Cardiac septum (tissue), 1 donor: ENCODE measurements around the gene TMEM214. TPM values are rescaled to one million over a fixed set of nuclear protein-coding genes. Genes with fewer than 3 reads are reported as not detected.
"Not testable (repeated sequence)": the region's sequence is repeated elsewhere in the genome, so short reads cannot be mapped to it uniquely, and the experiment has no call there.

Experiments used
- DNase-seq: peaks from one replicate; pipeline ENCODE4 v3.0.0-alpha.2; 2020; ENCODE audit warnings: low spot score
- intact Hi-C: fragments of 100-400 bp; cut with DNase I; formaldehyde crosslinking; loops from one replicate; pipeline ENCODE4 v1.14.0; 2022
- total RNA-seq: library from RNA; stranded (reverse); fragmentation: NEBNext Ultra II Directional; extraction: Animal tissue kit (Norgen Biotek cat#: 25700); gene quantifications from one replicate; pipeline ENCODE4 v1.2.1, GENCODE V29; 2021
- donor health status: DM: no; HTN: no; CAD: no.

Gene TMEM214
- total RNA-seq, 1 donor from 2014 or later: 40.3 TPM

DNA sequence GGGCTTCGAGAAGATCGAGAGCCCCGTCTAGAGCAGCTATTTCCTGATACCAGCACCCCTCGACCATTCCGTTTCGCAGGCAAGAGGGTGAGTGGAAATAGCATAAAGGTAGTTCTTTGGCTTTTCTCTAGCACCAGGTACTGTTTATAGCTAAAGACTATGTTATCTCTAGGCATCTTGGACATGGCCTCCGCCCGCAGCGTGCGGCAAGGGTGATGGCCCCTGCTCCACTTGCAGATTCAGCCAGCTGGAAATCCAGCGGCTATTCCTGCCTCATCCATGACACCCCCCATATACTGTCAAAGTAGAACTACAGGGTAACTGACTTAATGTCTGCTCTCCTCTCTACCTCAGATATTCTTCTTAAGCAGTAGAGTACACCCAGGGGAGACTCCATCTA is 22.0 kb downstream of the TMEM214 start:
- DNase-seq: no peak
- intact Hi-C loops: no loop called here

DNA sequence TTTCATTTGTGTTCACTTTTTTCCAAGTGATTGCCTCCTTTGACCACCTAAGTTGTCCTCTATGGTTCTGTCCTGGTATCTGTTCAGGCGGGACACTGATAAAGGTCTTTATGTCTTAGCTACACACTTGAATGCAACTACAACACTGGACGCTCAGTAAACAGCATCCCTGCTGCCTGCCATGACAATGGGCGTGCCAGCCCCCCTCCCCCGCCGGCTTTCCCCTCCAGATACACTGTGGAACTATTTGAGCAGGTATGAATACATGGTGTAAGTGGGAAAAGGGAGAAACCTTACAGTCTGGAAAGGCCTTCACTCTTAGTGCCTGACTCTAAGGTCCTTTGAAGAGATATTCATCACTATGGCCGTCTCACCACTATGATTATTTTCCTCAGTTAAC is 24.4 kb downstream of the TMEM214 start:
- DNase-seq: no peak
- intact Hi-C loops: no loop called here

DNA sequence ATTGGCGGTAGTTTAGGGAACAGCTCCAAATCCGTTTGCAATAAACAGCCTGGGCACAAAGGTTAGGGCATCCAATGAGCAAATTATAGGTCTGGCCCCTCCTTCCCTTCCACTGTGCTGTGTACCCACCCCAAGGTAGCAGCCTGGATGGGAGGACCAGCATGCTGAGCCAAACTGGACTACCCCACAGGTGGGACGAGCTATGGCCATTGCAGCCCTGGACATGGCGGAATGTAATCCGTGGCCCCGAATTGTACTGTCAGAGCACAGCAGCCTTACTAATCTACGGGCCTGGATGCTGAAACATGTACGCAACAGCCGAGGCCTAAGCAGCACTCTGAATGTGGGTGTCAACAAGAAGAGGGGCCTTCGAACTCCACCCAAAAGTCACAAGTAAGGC is 25.4 kb downstream of the TMEM214 start:
- no peak for DNase-seq
- intact Hi-C loops: no loop called here

DNA sequence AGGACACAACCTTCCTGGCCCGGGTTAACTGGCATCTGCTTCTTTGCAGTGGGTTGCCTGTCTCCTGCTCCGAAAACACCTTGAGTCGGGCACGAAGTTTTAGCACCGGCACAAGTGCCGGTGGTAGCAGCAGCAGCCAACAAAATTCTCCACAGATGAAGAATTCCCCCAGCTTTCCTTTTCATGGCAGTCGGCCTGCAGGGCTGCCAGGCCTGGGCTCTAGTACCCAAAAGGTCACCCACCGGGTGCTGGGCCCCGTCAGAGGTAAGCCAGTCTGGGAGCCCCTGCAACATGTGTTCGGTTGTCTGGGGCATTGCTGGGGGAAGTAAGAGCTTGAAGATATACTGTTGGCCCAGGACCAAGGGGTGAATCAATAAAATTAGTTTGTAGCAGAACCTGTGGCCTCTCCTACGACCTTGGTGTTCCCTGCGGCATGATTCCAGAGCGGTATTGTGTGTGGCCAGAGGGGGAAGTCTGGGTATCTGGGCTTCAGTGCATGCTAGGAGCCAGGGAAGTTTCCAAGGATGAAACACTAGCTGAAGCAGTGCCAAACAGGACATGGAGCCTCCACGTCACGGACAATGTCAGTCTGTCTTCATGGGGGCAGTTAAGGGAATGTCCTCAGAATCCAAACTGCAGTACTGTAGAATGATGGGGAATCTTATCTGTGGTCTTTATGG is 26.5 kb downstream of the TMEM214 start:
- no peak for DNase-seq
- intact Hi-C loops: no loop called here

DNA sequence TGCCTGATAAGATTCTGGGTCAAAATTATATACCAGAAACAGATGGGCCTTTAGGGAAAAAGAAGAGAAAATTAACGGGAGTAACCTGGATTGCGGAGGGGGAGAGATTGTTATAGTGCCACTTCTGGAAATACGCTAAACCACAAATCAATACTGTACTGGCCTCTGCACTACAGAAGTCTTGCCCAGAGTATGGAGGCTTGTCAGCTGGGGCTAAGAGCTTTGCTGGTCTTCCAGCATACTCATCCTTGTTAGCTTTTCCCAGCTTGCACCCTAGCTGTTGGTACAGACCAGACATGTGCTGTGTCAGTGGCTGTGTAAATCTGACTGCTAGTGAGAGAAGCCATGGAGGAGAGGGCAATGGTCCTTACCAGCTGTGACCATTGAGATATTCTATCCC is 27.6 kb downstream of the TMEM214 start:
- intact Hi-C loops: no loop called here
- no peak for DNase-seq

DNA sequence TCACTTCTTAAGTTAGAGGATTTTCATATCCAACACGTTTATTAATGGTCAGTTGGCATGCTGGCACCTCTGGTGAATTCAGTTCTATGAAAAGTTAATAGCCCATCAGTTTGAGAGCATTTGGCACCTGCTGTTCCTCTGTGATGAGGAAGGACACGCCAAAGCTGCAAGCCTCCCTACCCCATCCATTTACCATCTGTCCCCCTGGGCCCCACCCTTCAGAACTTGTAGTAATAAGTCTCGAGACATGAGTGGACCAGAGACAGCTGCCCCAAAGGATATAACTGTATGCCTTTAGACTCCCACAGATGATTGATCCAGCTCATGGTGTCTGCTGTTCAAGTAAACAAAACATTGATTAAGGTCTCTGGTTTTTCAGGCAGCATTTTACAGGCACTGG is 32.4 kb downstream of the TMEM214 start:
- intact Hi-C loops: no loop called here
- DNase-seq: no peak

DNA sequence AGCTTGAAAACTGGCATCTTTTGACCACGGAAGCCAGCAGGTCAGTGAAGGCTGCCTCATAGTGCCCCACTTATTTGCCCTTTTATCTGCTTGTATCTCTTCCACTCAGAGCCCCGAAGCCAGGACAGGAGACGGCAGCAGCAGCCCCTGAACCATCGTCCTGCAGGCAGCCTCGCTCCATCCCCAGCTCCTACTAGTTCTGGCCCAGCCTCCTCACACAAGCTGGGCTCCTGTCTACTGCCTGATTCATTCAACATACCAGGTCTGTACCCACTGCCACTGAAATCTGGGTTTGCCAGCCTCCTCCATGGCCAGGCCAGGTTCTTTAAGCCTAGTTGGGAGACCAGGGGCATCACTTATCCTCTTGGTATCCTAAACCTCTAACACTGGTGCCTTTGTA is 34.6 kb downstream of the TMEM214 start:
- intact Hi-C loops: no loop called here
- DNase-seq: no peak

DNA sequence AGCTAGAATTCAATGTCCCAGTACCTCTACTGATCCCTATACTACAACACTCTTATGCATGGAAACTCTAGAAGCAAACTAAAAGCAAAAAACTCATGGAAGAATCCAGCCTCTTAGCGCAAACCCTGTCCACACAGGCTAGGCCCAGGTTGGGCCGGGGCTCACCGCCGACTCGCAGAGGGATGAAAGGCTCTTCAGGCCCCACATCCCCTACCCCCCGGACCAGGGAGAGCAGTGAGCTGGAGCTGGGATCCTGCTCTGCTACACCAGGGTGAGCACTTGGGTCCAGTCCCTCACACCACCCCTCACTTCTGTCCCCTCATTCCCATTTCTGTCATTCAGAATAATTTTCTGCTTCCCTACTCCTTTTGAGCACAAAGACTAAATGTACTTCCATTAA is 36.7 kb downstream of the TMEM214 start:
- no peak for DNase-seq
- intact Hi-C loops: no loop called here

DNA sequence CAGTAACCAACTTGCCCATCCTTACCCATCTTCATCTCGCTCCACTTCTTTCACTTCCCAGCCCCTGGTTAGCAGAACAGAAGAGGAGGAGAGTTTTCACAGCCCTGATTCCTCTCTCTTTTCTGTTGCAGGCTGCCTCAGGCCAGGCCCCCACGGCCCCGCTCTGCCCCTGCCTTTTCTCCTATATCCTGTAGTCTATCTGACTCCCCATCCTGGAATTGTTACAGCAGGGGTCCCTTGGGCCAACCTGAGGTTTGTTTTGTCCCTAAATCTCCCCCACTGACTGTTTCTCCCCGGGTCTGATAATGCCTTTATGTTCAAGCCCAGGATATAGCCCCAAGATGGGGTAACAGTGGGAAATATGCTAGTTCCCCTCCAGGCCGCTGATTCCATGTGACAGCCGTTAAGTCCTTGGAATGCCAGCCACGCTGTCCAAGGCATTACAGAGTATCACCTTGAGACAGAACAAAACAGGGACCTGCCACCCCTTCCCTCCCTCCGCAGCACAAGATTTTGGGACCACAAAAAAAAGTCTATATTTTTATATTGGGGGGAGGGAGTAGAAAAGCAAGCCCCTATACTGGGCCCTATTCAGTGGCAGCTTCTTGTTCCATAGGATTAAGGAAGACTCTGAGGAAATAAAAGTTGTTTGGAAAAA is 37.3 kb downstream of the TMEM214 start:
- intact Hi-C loops: loop anchor here (5.0 kb wide), 1 partner anchor 38 kb away; the partner anchor contains the start of gene TMEM214
- no peak for DNase-seq

DNA sequence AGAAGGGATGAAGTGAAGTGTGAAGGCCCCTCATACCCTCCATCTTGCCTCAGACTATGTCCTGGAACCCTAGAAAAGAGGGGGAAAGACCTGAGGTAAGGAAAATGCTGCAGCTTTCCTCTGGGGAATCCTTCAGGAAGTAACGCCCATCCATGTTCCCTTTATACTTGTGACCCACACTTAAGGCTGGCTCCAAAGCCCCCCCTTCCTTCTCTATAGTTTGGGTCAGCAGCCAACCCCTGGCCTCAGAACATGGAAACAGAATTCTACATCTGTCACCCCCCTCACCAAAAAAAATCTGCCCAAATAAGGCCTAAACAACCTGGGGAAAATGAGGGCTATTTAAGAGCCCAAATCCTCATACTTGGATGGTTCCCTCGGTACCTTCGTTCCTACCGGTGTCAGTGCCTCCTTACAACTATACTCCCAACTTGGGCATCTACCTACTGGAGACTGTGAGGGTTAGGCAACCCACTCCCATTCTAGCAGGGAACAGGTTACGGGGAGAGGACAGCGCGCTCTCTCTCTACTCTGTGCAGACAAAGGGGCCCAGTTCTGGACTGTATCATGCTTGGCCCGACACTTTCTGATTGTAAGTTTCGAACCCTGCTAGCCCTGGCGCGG is 38.0 kb downstream of the TMEM214 start:
- no peak for DNase-seq
- intact Hi-C loops: loop anchor here (1.0 to 5.0 kb wide), 2 partner anchors 11 to 38 kb away; partner anchors contain the start of gene TMEM214

DNA sequence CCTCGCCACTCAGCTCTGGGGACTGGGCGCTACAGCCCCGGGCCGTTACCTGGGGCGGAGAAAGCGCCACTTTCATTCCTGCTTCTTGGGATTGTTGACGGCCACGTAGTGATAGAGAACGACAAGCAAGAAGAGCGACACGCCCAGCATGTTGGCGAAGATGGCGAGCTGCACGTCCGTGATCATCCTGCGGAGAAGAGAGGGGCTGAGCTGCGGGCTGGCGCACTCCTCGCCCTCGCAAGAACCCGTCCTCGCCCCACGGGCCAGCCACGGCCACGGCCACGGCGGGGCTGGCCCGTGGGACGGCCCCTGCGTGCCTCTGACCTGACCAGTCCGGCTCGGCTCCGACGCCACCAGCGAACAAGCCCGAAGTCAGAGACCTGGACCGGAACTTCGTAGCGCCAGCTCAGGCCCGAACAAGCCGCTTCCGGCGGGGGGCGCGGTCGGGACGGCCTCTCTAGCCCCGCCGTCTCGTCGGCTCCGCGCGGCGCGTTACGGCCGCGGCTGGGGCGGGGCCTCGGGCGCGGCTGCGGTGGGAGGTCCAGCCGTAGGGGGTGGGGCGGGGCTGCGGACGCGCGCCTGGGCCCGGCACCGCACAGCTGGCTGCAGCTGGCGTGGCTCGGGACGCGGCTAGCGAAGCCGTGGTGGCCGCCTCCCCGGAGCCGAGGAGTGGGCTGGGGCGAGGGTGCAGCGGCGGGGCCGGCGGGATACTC is 38.7 kb downstream of the TMEM214 start, which contains the start of gene OST4:
TSS of gene OST4 (minus strand) at position 378 of the 713 bp plus-strand sequence.
- DNase-seq: peak; percentile 98
- intact Hi-C loops: loop anchor here (1.0 to 5.0 kb wide), 2 partner anchors 10 to 39 kb away; partner anchors contain the start of gene TMEM214

DNA sequence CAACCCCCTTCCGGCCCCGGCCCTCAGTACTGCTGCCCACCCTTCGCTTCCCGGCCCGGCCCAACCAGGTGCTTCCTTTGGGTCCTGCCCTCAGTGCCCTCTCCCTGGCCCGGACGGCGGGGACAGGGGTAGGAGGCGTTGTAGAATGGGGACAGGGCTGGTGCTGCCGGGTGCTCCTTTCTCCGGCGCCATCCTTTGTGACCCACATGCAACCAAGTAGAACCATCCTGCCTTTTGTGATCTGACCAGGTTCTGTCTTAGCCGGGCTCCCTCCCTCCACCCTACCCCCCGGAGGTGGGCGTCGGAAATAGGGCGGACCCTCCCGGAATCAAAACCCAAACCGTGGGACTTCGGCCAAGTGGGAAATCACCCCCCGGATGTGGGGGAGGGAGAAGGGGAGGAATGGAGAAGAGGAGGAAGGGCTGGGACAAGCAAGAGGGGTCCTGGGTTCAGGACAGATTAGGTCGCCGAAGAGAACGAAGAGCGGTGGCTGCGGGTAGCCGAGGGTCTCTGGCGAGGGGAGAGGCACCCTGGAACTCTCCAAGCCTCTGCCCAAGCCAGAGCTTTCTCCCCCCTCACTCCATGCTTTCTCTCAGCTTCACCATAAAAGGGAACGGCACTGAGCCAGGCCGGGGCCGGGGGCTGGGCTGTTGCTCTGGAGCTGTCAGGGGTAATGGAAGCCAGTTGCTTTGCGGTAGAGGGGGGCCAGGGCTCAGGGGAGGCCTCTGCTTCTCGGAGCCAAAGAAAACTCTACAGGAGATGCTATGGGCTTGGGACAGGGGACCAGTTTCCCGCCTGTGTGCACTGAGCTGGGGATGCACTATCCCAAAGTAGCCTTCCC is 39.4 kb downstream of the TMEM214 start:
- DNase-seq: no peak
- intact Hi-C loops: loop anchor here (1.0 to 5.0 kb wide), 3 partner anchors 9 to 40 kb away; partner anchors contain the start of genes AGBL5 and TMEM214

DNA sequence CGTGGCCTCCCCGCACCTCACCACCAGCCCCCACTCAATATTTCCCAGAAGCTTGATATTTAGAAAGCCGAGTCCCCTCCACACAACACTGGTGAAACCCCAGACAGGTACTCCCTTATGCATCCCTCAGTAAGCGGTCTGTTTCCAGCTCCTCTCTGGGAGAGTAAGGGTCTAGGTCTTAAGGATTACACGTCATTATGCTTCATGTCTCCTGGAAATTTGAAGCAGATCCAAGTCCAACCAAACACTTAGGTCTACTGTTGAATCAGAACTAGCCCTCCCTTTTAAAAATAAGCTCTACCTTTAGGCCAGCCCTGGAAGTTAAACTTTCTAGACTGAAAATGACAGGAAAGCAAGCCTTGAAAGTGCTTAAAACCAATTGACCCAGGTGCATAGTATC is 40.2 kb downstream of the TMEM214 start:
- DNase-seq: no peak
- intact Hi-C loops: loop anchor here (2.0 to 5.0 kb wide), 2 partner anchors 22 to 41 kb away; partner anchors contain the start of genes AGBL5 and TMEM214

DNA sequence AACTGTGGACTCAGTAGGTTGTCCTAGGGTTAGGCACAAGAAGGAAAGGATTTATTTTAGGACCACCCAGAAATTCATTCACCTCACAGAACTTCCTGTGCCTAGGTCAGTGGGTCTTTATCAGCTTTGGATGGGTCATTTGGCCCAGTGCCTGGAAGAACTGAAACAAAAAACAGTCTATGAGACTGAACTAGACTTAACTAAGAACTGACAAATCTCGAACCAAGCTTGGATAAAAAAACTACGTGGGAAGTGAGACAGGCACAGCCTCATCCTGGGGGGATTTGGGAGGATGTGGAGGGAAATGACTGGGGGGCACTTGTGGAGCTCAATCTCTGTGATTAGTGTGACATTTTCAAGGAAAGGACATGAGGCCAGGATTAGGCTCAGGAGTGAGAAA is 41.0 kb downstream of the TMEM214 start:
- DNase-seq: no peak
- intact Hi-C loops: loop anchor here (2.0 to 5.0 kb wide), 2 partner anchors 23 to 41 kb away; partner anchors contain the start of genes AGBL5 and TMEM214

DNA sequence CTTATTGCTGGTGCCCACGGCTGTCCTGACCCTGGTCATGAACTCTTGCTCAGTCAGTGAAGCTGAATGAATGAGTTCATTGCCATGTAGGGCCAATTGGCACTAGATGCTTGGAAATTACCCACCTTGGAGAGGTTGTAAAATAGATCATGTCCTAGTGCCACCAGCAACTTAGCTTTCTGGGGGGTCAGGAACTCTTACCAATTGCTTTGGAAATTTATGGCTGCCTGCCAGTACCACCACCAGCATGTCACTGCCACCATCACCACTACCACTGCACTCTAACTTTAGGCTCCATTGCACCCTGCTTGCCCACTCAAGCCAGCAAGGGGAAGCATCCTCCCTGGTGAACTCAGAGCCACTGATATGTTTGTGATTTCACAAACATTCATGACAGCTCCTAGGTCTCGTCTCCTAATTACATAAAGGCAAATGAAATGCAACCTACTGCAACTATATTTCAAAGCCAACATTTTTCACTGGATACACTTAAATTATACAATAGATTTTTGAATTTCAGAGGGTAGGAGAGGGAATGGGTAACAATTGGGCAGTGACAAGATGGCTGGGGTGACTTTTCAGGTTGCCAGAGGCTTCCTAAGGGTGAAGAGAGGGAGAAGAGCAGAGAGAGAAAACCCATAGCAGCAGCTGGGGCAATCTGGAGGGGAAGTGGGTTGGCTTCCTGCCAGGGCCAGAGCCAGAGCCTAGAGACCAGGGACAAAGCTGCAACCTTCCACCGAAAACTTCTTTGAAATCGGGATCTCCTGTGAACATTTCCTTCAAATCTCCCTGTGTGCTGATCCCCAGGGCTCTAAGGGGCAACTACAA is 42.2 kb downstream of the TMEM214 start:
- DNase-seq: no peak
- intact Hi-C loops: loop anchor here (5.0 kb wide), 1 partner anchor 43 kb away; the partner anchor contains the start of gene TMEM214

DNA sequence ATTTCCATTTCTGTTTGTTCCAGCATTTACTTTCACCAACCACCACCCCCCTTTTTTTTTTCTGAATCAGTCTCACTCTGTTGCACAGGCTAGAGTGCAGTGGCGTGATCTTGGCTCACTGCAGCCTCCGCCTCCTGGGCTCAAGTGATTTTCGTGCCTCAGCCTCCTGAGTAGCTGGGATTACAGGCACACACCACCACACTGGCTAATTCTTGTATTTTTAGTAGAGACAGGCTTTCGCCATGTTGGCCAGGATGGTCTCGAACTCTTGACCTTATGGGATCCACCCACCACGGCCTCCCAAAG is 42.8 kb downstream of the TMEM214 start:
- intact Hi-C loops: not testable (repeated sequence)

DNA sequence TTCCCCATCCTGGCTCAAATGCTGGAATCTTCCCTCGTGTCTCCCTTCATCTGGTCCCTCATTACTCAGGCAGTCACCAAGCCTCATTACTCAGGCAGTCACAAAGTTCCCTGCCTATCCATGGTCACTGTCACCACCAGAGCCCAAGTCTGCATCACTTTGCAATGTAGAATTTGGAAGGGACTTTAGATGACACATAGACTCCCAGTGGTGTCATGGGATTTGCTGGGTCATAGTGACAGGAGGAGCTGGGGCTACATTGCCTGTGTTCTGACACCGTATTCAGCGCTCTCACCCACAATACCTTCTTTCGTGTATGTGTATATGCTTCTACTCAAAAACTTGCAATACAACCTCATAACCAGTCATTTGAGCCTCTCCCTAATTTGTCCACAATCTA is 43.6 kb downstream of the TMEM214 start:
- intact Hi-C loops: no loop called here
- DNase-seq: no peak

More for the DNA sequence above, 42.8 kb downstream of the TMEM214 start:
- DNase-seq: not testable (repeated sequence)

DNA sequence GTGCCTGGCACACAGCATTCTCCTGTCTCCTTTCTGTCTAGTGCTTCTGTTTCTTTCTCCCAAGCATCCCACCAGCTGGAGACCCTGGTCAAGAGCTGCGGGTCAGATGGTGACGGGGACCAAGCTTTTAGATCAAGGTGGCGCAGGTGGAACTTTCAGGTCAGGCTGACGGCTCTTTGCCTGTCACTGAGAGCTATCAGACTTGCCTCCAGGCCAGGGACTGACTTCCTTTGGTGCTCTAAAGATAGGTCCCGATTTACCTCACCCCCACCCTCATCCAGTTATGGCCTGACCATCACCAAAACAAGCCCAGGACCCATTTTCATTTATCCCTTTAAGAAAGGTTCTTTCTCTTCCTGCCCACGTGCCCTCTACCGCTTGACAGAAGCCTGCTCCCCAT is 44.5 kb downstream of the TMEM214 start:
- DNase-seq: no peak
- intact Hi-C loops: no loop called here
